ENCODE measurements around the gene DPT. TPM values are rescaled to one million over a fixed set of nuclear protein-coding genes. Genes with fewer than 3 reads are reported as not detected.

The DPT gene
- total RNA-seq, 2 donors from 2014 or later = not detected

DNA sequence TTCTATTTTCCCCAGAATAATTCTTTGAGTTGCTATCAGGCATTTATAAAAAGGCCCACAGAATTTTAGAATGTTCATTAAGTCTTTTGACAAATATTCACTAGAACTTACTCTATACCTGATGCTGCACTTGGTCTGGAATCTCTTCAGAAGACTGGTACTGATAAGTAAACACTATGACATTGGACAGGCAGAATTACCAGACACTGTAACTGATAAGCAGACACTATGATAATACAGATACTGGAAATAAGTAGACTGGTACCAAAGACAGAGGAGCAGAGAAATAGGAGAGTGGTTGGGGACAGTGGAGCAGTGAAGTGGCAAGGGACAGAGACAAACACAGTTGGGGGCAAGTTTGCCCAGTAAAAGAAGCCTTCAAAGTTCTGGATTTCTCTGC is 8.2 kb downstream of the DPT start:
- Mint-ChIP-seq H3K36me3 (ENCODE audit: low read depth) (no peaks in the 10 kb centered on the region), H3K27me3 (ENCODE audit: insufficient read depth) (peaks cover 5% of the 10 kb centered on the region), H3K4me1 (peaks cover 5% of the 10 kb centered on the region), H3K9me3 (no peaks in the 10 kb centered on the region), H3K4me3 (no peak overlapping the region), H3K27ac (no peak overlapping the region)
- H3K27me3 ChIP-seq (ENCODE audit: control insufficient read depth, insufficient read depth, low read length, poor library complexity, severe bottlenecking) = no peaks in the 10 kb centered on the region
- H3K27ac ChIP-seq (ENCODE audit: low read depth, low read length) = no peak overlapping the region
- H3K9me3 ChIP-seq (ENCODE audit: control insufficient read depth, low read length) = no peaks in the 10 kb centered on the region
- TF ChIP-seq, protein P1, sequence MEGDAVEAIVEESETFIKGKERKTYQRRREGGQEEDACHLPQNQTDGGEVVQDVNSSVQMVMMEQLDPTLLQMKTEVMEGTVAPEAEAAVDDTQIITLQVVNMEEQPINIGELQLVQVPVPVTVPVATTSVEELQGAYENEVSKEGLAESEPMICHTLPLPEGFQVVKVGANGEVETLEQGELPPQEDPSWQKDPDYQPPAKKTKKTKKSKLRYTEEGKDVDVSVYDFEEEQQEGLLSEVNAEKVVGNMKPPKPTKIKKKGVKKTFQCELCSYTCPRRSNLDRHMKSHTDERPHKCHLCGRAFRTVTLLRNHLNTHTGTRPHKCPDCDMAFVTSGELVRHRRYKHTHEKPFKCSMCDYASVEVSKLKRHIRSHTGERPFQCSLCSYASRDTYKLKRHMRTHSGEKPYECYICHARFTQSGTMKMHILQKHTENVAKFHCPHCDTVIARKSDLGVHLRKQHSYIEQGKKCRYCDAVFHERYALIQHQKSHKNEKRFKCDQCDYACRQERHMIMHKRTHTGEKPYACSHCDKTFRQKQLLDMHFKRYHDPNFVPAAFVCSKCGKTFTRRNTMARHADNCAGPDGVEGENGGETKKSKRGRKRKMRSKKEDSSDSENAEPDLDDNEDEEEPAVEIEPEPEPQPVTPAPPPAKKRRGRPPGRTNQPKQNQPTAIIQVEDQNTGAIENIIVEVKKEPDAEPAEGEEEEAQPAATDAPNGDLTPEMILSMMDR (conservative IDR thresholded peaks at IDR 0.05) = no peak
- no peak overlapping the region for H3K9ac ChIP-seq (ENCODE audit: extremely low read depth, low read length, poor library complexity, severe bottlenecking)
- DNase-seq = no peak
- peaks cover 3% of the 10 kb centered on the region for H3K4me1 ChIP-seq (ENCODE audit: control insufficient read depth, insufficient read depth, low read length)
- no peaks in the 10 kb centered on the region for H3K36me3 ChIP-seq (ENCODE audit: control insufficient read depth, insufficient read depth, low read length)
- no peak overlapping the region for H3K4me3 ChIP-seq (ENCODE audit: low read length)

DNA sequence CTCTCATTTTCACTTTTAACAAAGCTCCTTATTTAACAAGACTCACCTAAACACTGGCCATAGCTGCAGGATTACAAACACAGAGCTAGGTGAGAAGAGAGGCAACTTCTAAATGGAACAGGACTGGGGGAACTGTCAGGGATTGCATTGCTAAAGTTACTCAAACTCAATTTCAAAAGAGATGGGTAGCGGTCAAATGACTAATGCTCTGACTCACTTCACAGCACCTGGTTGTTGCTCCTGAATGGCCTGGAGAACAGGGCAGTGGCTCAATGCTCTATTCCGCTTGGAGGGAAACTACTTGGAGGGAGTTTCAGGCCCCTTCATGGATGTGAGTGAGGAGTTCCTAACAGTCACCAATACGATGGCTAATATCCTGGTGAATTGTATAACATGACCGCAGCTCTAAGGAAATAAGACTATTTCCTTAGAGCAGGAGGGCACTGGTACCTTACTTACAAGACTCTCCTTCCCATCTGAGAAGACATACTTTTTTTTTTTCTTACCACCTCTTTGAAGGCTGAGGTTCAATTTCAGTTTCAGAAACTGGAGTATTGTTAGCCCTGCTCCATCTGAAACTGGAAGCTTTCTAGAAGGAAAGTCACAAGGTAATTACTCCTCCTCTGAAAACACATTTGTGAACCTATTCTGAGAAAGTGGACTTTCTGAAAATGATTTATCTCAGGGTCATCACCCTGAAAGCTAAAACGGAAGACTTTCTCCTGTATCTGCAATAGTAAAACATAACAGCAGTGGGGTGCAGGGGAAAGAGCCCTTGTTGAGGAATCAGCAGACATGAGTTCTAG is 9.5 kb downstream of the DPT start:
- Histone ChIP-seq H3K4me1 (ENCODE audit: control insufficient read depth, insufficient read depth, low read length) (peaks cover 3% of the 10 kb centered on the region), H3K9ac (ENCODE audit: extremely low read depth, low read length, poor library complexity, severe bottlenecking) (no peak overlapping the region), H3K27me3 (ENCODE audit: control insufficient read depth, insufficient read depth, low read length, poor library complexity, severe bottlenecking) (no peaks in the 10 kb centered on the region), H3K27ac (ENCODE audit: low read depth, low read length) (no peak overlapping the region), H3K36me3 (ENCODE audit: control insufficient read depth, insufficient read depth, low read length) (no peaks in the 10 kb centered on the region), H3K4me3 (ENCODE audit: low read length) (no peak overlapping the region), H3K9me3 (ENCODE audit: control insufficient read depth, low read length) (no peaks in the 10 kb centered on the region)
- Mint-ChIP-seq H3K4me1 (peaks cover 5% of the 10 kb centered on the region), H3K4me3 (no peak overlapping the region), H3K9me3 (no peaks in the 10 kb centered on the region), H3K36me3 (ENCODE audit: low read depth) (no peaks in the 10 kb centered on the region), H3K27ac (no peak overlapping the region), H3K27me3 (ENCODE audit: insufficient read depth) (peaks cover 3% of the 10 kb centered on the region)
- TF ChIP-seq, protein P1 (conservative IDR thresholded peaks at IDR 0.05) = no peak
- no peak for DNase-seq
- WGBS, 2 experiments (ENCODE audit: insufficient coverage in 1 of 2, insufficient read length in 1 of 2) = 94 to 97% methylated on average over 5 of the region's 5 CpGs

DNA sequence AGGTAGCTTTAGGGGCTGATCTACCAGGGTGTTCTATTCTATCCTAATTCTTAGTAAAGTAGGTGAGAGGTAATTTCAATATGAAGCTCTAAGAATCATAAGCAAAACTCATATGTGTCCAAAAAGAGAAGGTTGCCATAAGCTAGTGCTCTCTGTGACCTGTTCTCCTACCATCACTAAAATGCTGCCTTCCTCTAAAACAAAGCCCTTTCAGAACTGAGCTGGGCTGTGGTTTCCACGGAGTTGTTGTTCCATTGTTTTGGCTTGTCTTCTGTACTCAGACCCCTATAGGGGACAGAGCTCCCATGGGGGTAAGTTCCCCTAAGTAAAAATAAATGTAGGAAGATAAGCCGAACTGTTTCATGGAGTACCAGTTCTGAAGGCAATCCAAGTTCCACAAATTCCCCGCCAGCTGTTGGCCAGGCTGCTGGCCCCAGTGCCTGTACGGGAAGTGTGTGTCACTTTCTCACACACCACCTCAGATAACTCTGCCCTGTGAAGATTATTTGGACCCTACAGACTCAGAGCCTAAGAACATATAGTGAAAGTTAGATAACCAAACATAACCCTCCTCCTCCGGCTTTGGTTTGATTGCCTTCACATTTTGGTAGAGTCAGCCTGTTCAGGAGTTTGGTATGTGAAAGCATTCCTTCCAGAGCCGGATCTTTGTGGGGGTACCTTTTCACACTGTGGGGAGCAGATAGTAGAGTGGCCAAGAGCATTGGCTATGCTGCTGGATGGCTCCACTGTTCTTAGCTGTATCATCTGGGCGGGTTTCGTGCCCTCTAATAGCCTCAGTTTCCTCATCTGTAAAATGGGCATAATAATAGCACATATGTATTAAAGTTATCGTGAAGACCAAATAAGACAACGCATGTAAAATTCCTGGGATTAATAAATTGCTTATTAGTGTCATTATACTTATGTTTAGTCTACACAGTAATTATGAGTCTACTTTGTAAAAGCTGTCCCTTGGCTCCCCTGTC is 10.8 kb downstream of the DPT start:
- no peaks in the 10 kb centered on the region for H3K9me3 Mint-ChIP-seq
- 80 to 92% methylated on average over 5 to 10 of the region's 10 CpGs for WGBS, 2 experiments (ENCODE audit: insufficient coverage in 1 of 2, insufficient read length in 1 of 2)
- DNase-seq = no peak
- no peaks in the 10 kb centered on the region for H3K27me3 ChIP-seq (ENCODE audit: control insufficient read depth, insufficient read depth, low read length, poor library complexity, severe bottlenecking)
- H3K4me3 ChIP-seq (ENCODE audit: low read length) = no peak overlapping the region
- H3K9me3 ChIP-seq (ENCODE audit: control insufficient read depth, low read length) = no peaks in the 10 kb centered on the region
- peaks cover 3% of the 10 kb centered on the region for H3K4me1 ChIP-seq (ENCODE audit: control insufficient read depth, insufficient read depth, low read length)
- no peak overlapping the region for H3K27ac Mint-ChIP-seq
- no peaks in the 10 kb centered on the region for H3K36me3 ChIP-seq (ENCODE audit: control insufficient read depth, insufficient read depth, low read length)
- no peak overlapping the region for H3K9ac ChIP-seq (ENCODE audit: extremely low read depth, low read length, poor library complexity, severe bottlenecking)
- peaks cover 5% of the 10 kb centered on the region for H3K4me1 Mint-ChIP-seq
- no peak overlapping the region for H3K27ac ChIP-seq (ENCODE audit: low read depth, low read length)
- H3K4me3 Mint-ChIP-seq = no peak overlapping the region
- peaks cover 3% of the 10 kb centered on the region for H3K27me3 Mint-ChIP-seq (ENCODE audit: insufficient read depth)
- no peaks in the 10 kb centered on the region for H3K36me3 Mint-ChIP-seq (ENCODE audit: low read depth)
- TF ChIP-seq, protein P1 (conservative IDR thresholded peaks at IDR 0.05) = no peak
